Loucy (cell line): ENCODE results near the gene ASPDH.

Source experiments
- CTCF ChIP-seq: fragments of 200-600 bp; sonication (generic); conservative IDR thresholded peaks from 2 replicates; pipeline ENCODE4 v1.5.1; 2014; ENCODE audit warnings: mild to moderate bottlenecking, antibody characterized with exemption, low read length
- EZH2phosphoT487 ChIP-seq: fragments of 200-600 bp; IDR thresholded peaks from 2 replicates; pipeline ENCODE4 v1.6.1; 2018; ENCODE audit warnings: antibody characterized with exemption, mild to moderate bottlenecking, moderate library complexity, borderline replicate concordance

GRCh38 chr19:50555450-50556281, 42.0 kb upstream of the ASPDH start:
- TF ChIP-seq CTCF = no peak
- TF ChIP-seq EZH2phosphoT487 = no peak
